Measurements from ENCODE around the gene VRK3. TPM values are rescaled to one million over a fixed set of nuclear protein-coding genes. Genes with fewer than 3 reads are reported as not detected.

VRK3 gene
- total RNA-seq (2022; extraction: Qiagen RNA extraction; ENCODE audit: low read depth) = 41.1 to 44.2 TPM (median 43.6 TPM) in 5 replicates

GRCh38 chr19:50025022-50025793, at the start of gene VRK3:
TSS of gene VRK3 (minus strand) at chr19:50025372. CDS start at chr19:50016162, 9,210 bp downstream.

GRCh38 chr19:50025794-50026549, 800 bp upstream of the VRK3 start, which contains the start of gene ZNF473:
TSS of gene ZNF473 (plus strand) at chr19:50026005. CDS start at chr19:50031083, 5,078 bp downstream.

GRCh38 chr19:49960980-49961379, 64.2 kb downstream of the VRK3 start, which contains the start of gene SIGLEC11:
TSS of gene SIGLEC11 (minus strand) at chr19:49961172. CDS start at chr19:49961081, 91 bp downstream.

GRCh38 chr19:49929121-49929610, 96.0 kb downstream of the VRK3 start, which contains the start of the genes ATF5 and NUP62:
TSS of gene ATF5 (plus strand) at chr19:49929205. CDS start at chr19:49930851, 1,646 bp downstream.
TSS of gene NUP62 (minus strand) at chr19:49929504. CDS start at chr19:49909807, 19,697 bp downstream.

Other genes with a start within 250 kb of the VRK3 start
- 13.7 to 16.0 TPM (median 15.2 TPM) in 5 replicates for gene FUZ, start 212.1 kb downstream of the VRK3 start, total RNA-seq (2022; extraction: Qiagen RNA extraction; ENCODE audit: low read depth)
- gene MED25, start 207.1 kb downstream of the VRK3 start, total RNA-seq (2022; extraction: Qiagen RNA extraction; ENCODE audit: low read depth) = 46.9 to 68.9 TPM (median 60.0 TPM) in 5 replicates
- 109 to 159 TPM (median 143 TPM) in 5 replicates for gene PTOV1, start 174.2 kb downstream of the VRK3 start, total RNA-seq (2022; extraction: Qiagen RNA extraction; ENCODE audit: low read depth)
- gene PNKP, start 157.8 kb downstream of the VRK3 start, total RNA-seq (2022; extraction: Qiagen RNA extraction; ENCODE audit: low read depth) = 45.9 to 63.6 TPM (median 50.4 TPM) in 5 replicates
- 70.9 to 125 TPM (median 113 TPM) in 5 replicates for gene AKT1S1, start 148.0 kb downstream of the VRK3 start, total RNA-seq (2022; extraction: Qiagen RNA extraction; ENCODE audit: low read depth)
- gene TBC1D17, start 147.7 kb downstream of the VRK3 start, total RNA-seq (2022; extraction: Qiagen RNA extraction; ENCODE audit: low read depth) = 21.2 to 24.9 TPM (median 24.4 TPM) in 5 replicates
- gene IL4I1, start 128.5 kb downstream of the VRK3 start, total RNA-seq (2022; extraction: Qiagen RNA extraction; ENCODE audit: low read depth) = 0.44 to 1.2 TPM (median 0.91 TPM) in 5 replicates
- gene ATF5, start 96.2 kb downstream of the VRK3 start, total RNA-seq (2022; extraction: Qiagen RNA extraction; ENCODE audit: low read depth) = 48.8 to 56.8 TPM (median 55.5 TPM) in 5 replicates
- 81.6 to 100 TPM (median 97.6 TPM) in 5 replicates for gene NUP62, start 95.9 kb downstream of the VRK3 start, total RNA-seq (2022; extraction: Qiagen RNA extraction; ENCODE audit: low read depth)
- not detected in 5 replicates for gene SIGLEC11, start 64.2 kb downstream of the VRK3 start, total RNA-seq (2022; extraction: Qiagen RNA extraction; ENCODE audit: low read depth)
- gene ZNF473, start 633 bp upstream of the VRK3 start, total RNA-seq (2022; extraction: Qiagen RNA extraction; ENCODE audit: low read depth) = 9.1 to 11.5 TPM (median 10.6 TPM) in 5 replicates
- not detected in 5 replicates for gene IZUMO2, start 137.9 kb upstream of the VRK3 start, total RNA-seq (2022; extraction: Qiagen RNA extraction; ENCODE audit: low read depth)
- gene MYH14, start 178.2 kb upstream of the VRK3 start, total RNA-seq (2022; extraction: Qiagen RNA extraction; ENCODE audit: low read depth) = 4.9 to 6.7 TPM (median 6.3 TPM) in 5 replicates

Data from A549 treated with CpdA at 1 μM for 4 hours (cell line).